Measurements from ENCODE around the gene FIBP. TPM values are rescaled to one million over a fixed set of nuclear protein-coding genes. Genes with fewer than 3 reads are reported as not detected.

FIBP gene
- total RNA-seq, 2 donors from 2014 or later = 37.8 to 44.3 TPM

DNA sequence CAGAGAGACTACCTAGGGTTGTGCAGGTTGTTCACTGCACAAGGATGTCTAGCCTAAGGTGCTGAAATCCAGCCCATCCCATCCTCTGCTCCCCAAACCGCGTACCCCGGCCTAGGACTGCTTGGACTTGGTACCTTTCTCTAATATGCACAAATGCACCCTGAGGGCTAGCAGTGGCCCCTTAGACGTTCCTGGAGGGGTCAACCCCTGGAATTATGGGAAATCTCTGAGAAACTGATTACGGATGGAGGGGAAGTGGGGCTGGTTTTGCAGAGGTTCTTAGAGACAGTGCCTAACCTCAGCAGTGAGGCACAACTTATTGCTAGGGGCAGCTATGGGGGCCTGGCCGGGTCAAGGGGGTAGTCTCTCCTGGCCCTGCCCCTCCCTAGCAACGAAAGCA is 28.1 kb upstream of the FIBP start:
- DNase-seq = no peak
- no peak for ATAC-seq
- intact Hi-C loops (cut with DNase I) = loop anchor here in 1 of 2 donors (2.0 to 5.0 kb wide), 2 partner anchors 26 to 46 kb away; partner anchors contain the start of genes CCDC85B and SART1

DNA sequence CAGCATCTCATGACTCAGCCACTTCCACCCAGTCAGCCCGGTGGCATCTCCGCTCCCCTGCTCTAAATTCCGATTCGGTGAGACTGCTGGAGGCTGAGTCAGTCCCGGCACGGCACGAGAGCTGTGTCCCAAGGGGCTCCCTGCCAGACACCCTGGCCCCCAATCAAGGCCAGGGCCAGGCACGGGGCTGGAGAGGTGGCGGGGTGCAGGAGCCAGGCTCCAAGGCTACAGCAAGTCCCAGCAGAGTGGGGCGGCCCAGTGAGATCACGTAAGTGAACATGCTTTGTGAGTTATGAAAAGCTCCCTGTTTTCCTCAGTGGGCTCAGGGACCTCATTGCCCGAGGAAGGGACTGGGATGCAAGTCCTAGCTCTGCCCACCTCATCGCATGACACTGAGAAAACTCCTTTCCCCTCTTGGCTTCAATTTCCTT is 27.6 kb upstream of the FIBP start:
- intact Hi-C loops (cut with DNase I) = loop anchor here in 1 of 2 donors (2.0 to 5.0 kb wide), 2 partner anchors 25 to 46 kb away; partner anchors contain the start of genes CCDC85B and SART1
- DNase-seq (peak; percentile 88), ATAC-seq (peak; percentile 7 to 68)

DNA sequence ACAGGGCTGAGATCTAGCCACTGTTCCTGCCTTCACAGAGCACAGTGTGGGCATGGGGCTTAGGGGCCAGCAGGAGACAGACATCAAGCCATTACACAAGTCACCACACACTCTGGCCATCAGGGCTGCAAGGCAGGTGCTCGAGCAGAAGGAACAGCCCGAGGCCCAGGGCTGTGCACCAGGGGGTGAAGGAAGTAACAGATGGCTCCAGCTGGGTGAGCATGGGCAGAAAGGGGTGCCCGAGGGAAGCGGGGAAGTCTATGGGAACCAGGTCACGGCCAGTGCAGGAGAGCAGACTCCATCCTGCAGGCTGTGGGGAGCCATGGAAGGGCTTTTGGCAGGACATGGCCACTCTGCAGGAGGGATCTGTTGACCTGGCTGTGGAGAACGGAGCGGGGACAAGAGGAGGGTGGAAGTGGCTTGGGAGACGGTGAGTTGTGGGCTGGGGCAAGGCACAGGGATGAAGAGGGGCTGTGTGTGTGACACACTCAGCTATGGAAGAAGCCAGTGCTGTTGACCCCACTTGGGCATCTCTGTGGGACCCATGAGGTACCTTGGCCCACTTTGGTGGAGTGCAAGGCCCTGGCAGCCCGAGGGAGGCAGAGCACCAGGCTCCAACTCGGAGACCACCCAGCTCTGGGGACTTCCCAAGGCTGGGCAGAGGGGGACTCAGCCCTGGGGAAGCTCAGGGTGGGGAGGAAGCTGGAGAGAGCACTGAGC is 27.0 kb upstream of the FIBP start:
- ATAC-seq (no peak), DNase-seq (no peak)
- intact Hi-C loops (cut with DNase I) = loop anchor here in 1 of 2 donors (5.0 kb wide), 1 partner anchor 47 kb away; the partner anchor contains the start of gene SART1

DNA sequence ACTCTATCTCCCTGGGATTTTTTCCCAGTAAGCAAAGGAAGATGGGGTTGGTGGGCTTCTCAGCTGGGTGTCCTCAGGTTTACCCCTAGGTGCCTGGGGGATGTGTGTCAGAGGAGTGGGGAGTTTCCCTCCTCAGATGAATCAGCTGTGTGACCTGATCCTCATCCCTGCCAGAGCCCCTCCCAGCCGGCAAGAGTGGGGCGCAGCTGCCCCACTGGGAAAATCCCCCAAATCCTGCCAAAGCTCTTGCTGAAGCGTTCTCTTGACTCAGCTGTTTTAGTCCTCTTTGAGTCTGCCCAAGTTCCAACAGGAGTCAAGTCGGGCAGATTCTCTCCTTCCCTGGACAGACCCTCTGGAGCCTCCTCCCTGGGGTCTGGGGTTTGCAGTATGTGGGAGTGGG is 24.6 kb upstream of the FIBP start:
- DNase-seq = no peak
- no peak for ATAC-seq
- intact Hi-C loops (cut with DNase I) = no loop called here

DNA sequence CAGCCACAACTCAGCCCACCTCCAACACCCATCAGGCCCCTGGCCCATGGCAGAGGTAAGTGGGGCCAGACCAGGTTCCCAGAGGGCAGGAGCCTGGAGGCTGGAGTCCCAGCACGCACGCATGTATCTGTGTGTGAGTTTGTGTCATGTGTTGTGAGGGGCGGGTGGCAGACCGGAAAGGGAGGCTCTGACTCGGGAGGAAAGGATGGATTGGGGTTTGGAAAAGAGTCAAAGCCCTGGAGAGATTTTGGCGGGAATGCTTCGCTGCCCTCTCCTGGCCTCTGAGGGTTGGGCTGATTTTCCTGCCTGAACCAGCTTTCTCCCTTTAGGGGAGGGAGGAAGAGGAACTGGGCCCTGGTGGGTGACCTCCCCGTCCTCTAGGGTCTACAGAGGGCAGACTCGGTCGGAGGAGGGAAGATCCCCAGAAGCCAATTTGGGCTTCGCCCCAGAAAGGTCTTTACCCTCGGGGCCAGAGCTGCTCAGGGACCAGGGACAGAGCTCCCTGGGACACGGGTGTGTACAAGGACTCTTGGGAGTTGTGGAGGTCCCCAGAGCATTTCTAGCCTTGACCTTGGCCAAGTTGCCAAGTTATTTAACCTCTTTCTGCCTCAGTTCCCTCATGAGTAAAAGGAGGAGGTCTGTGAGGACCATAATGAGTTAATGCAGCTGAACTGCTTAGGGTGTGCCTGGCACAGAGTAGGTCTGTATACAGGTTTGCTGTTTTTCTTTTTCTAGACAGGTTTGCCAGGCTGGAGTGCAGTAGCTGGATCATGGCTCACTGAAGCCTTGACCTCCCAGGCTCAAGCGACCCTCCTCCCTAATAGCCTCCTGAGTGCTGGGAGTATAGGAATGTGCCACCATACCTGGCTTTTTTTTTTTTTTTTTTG is 23.7 kb upstream of the FIBP start:
- intact Hi-C loops (cut with DNase I) = no loop called here
- ATAC-seq (peak; percentile 20 to 72), DNase-seq (peak; percentile 66)

DNA sequence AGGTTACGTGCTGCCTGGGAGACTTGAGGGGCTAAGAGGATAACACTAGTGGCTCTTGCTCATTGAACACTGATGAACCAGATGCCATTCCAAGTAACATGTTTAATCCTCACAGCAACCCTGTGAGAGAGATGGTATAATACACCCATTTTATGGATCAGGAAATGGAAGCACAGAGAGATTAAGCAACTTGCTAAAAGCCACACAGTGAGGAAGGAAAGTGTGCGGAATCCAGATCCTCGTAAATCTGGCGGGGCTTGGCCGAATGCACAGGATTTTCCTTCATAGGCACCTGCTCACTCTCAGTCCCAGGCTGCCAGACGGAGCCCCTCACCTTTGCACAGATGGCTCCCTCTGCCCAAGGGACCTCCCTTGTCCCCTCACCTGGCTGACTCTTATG is 19.6 kb upstream of the FIBP start:
- intact Hi-C loops (cut with DNase I) = no loop called here
- ATAC-seq (no peak), DNase-seq (no peak)

DNA sequence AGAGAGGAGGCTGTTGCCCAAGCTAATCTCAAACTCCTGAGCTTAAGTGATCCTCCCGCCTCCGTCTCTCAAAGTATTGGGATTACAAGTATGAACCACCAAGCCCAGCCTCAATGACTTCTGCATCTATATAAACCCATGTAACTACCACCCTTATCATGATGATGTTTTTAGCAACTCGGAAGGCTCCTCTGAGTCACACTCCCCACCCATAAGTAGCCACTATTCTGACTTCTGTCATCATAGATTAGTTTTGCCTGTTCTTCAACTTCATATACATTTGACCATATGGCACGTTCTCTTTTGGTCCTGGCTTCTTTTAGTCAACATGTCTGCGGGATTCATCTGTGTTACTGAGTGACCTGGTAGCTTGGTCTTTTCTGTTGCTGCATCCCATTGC is 18.3 kb upstream of the FIBP start:
- intact Hi-C loops (cut with DNase I) = no loop called here
- DNase-seq (no peak), ATAC-seq (no peak)

DNA sequence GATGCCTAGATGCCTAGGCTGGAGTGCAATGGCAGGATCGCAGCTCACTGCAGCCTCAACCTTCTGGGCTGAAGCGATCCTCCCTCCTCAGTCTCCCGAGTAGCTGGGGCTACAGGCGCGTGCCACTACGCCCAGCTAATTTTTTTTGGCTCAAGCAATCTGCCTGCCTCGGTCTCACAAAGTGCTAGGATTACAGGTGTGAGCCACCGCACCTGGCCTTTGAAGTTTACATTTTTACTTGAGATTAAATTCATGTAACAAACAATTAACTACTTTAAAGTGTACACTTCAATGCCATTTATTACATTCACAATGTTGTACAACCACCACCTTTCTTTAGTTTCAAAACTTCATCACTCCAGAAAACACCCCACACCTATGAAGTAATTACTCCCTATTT is 15.4 kb upstream of the FIBP start:
- ATAC-seq (no peak), DNase-seq (no peak)
- intact Hi-C loops (cut with DNase I) = no loop called here

DNA sequence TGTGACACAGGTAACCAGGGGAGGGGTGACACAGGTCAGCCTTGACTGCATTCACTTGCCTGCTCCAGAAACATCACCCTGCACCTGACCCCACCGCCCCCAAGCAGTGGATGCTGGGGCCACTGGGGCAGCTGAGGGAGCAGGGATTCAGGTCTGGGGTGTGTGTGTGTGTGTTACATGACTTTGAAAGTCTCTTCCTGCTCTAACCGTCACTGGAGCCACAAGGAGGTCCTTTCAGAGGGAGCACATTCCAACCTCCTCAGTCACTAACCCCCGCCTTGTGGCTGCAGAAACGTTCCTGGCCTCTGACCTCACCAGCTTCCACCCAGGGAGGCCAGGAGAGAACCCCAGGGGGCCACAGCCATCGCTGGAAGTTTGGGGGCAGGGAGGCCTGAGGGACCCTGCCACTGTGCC is 14.8 kb upstream of the FIBP start:
- no peak for DNase-seq
- intact Hi-C loops (cut with DNase I) = no loop called here
- ATAC-seq = no peak

DNA sequence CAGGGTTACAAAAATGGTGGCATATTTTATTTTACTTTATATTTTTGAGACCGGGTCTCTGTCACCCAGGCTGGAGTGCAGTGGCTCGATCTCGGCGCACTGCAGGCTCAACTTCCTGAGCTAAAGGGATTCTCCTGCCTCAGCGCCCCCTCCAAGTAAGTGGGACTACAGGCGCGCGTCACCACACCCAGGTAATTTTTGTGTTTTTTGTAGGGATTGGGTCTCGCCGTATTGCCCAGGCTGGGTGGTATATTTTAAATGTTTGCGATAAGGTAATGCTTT is 12.6 kb upstream of the FIBP start:
- ATAC-seq (no peak), DNase-seq (no peak)
- intact Hi-C loops (cut with DNase I) = no loop called here

DNA sequence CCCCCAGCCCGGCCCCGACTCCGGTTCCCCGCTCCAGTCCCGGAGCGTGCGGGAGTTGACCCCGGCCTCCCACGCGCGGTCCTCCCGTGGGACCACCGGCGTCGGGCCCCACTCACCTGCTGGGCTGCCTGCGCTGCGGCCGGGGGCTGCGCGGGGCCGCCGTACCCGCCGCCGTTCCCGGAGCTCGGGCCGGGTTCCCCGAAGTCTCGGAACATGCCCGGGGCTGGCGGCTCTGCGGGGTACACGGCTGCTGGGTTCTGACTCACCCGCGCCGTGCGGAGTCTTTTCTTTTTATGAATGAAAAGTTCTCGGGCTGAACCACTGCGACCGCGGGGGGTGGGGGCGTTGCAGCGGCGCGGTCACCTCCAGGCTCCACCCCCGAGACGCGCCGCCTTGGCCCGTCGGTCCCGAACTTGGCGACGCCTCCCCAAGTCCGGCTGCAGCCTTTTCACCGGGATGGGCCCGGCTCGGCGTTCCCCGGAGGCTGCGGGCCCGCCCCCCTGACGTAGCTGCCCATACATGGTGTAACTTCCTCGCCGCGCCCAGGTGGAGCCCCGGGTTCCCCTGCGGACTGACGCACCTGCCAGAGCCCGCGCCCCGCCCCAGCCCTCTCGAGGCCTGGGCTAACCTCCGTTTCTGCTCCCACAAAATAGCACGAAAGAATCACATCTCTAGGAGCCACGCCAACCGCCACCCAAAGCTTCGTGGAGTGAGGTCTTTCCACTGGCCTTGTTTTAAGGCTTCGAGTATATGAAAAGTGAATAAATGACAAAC is 12.0 kb upstream of the FIBP start, which contains the start of gene FOSL1:
TSS of gene FOSL1 (minus strand) at position 264 of the 774 bp plus-strand sequence. CDS start at position 215, 49 bp downstream.
- ATAC-seq = peak; percentile 91 to 93
- peak; percentile 94 for DNase-seq
- intact Hi-C loops (cut with DNase I) = no loop called here

DNA sequence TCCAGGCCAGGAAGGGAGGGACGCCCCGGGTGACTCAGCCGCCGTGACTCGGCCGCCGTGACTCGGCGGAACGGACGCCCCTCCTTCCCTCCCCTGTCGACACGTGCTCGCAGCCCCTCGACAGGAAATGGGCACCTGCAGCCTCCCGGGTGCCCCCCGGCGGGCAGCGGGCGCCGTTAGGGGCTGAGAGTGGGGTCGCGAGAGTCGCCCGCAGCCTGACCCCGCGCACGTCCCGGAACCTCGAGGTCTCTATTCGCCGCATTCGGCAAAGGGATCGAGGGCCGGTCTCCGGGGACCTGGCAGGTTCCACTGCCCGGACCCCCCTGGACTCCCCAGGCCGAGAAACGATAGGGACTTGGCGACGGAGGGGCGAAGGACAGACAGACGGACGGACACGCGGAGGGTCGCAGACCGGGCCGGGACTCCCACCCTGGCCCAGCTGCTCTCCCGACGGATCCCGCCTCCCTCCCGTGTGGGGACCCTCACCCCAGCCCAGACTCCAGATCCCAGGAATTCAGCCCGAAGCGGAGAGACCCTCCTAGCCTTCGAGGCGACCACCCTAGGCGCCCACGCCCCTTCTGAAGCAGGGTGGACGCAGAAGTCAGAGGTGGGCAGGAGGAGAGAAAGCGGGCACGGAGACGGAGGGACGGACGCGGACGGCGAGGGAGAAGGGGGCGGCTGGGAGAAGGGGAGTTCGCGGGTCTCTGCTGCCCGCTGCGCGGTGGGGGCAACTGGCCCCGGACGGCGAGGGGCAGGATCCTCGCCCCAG is 11.3 kb upstream of the FIBP start:
- intact Hi-C loops (cut with DNase I) = no loop called here
- DNase-seq (peak; percentile 83), ATAC-seq (peak; percentile 48 to 80)

DNA sequence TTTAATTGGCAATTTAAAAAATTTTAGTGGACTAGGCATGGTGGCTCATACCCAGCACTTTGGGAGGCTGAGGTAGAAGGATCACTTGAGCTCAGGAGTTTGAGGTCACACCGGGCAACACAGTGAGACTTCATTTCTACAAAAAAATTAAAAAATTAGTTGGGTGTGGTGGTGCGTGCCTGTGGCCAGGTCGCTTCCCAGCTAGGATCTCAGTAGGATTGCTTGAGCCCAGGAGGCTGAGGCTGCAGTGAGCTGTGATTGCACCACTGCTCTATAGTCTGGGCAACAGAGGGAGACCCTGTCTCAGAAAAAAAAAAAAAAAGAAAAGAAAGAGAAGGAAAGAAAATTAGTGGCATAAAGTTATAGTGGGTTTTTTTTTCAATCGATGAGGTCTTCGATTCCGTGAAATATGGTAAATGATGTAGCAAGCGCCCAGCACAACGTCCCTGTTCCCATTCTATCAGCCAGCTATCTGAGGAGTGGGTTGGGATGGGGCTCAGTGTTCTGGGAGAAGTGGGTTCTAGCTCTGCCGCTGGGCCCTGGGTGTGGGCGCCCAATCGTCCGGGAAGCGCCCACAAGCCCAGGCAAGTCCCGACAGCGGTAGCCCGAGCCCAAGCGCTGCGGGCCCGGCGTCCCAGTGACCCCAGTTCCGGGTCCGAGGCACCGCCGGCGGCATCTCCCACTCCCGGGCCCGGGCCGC is 10.5 kb upstream of the FIBP start:
- DNase-seq (no peak), ATAC-seq (no peak)
- intact Hi-C loops (cut with DNase I) = no loop called here

DNA sequence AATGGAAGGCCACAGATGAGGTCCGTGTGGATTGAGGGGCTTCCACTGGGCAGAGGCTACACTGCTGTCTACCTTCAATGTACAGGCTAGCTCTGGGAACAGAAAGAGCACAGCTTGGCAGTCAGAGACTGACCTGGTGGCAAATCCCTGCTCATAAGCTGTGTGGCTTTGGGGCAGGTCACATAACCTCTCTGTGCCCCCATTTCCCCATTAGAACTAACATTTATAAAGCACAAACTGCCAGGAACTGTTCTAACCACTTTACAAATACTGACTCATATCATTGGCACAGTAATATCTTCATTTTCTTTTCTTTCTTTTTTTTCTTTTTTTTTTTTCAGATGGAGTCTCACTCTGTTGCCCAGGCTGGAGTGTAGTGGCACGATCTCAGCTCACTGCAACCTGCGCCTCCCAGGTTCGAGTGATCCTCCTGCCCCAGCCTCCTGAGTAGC is 8.8 kb upstream of the FIBP start:
- intact Hi-C loops (cut with DNase I) = no loop called here
- no peak for ATAC-seq
- DNase-seq = no peak

DNA sequence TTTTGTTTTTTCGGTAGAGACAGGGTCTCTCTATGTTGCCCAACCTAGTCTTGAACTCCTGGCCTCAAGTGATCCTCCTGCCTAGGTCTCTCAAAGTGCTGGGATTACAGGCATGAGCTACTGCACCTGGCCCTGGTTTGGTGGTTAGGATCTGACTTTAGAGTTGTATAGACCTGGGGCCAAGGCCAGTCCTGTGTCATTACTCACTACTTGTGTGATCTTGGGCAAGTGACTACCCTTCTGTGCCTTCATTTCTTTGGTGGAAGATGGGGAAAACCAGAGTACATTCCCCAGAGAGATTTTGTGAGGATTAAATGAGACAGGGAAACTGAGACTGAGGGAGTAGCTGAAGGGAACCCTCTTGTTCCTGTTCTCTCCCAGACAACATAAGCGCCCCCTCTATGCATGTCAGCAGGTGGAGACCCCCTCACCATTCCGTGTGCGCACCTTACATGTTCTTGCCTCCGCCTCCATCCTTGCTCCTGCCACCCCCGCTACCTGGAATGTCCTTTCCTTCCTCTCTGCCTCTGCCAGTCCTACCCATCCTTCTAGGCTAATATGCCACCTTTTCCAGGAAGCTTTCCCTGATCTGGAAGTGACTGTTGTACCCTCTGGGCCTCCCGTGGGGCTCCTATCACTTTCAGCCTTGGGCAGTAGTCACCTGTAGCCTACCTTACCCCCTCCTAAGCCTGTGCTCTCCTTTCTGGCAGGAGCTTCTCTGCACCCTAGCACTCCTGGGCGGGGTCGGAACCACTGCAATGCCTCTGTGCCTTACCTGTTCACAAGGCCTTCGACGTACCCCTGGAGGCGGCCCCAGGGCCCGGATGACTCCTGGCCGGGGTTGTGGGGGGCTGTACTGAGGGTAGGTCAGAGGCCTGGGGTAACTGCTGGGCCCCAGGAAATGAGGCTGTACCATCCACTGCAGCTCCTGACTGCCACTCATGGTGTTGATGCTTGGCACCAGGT is 8.0 kb upstream of the FIBP start:
- no peak for ATAC-seq
- no peak for DNase-seq
- intact Hi-C loops (cut with DNase I) = no loop called here

DNA sequence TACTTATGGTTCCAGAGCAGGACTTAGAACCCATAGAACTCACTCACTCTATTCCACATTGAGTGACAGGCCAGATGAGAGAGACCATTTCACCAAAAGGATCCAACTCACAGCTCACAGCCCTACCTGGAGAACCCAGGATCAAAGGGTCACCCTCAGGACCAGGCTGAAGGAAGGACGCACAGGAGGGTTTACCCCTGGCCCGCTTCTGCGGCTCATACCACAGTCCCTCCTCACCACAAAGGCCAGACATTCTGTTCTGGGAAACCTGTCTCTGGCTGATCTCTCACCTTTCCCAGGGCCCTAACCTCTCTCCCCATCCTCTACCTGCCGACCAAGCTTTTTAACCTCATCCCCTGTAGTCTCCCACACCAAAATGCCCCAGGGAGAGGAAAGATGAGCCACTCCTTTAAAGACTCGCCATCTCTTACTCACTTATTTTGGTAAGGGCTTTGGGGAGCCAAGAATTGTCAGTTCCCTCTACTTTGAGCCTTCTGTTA is 7.3 kb upstream of the FIBP start:
- ATAC-seq = no peak
- intact Hi-C loops (cut with DNase I) = no loop called here
- DNase-seq = no peak

DNA sequence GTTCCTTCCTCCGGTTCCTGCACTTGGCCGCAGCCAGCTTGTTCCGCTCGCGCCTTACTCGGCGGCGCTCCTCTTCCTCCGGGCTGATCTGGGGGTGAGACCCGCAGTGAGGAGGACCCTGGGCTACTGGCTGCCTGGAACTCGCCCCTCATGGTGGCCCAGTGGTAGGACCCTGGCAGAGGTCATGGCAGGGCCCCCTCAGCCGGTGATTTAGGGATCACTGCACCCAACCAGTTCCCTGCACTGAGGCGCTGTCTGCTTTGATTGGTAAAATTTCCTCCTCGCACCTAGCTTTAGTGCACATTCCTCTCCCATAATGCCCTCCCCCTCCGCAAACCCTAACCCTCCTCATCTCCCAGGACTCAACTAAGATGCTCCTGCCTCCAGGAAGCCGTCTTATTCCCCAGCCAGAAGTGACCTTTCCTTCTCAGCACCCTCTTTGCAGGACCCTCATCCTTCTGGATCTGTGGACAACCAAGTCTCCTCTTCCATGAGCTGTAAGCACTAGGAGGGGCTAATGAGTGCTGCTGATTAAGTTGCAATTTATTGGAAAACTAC is 5.8 kb upstream of the FIBP start:
- intact Hi-C loops (cut with DNase I) = no loop called here
- peak; percentile 73 for DNase-seq
- ATAC-seq = no peak
